Umbilical cord (tissue), 2 donors: ENCODE results near the gene ENAH. TPM values are rescaled to one million over a fixed set of nuclear protein-coding genes. Genes with fewer than 3 reads are reported as not detected.
A peak's percentile ranks its signal among the peaks of the same experiment; 100 is the strongest.
"Not testable (repeated sequence)": the region's sequence is repeated elsewhere in the genome, so short reads cannot be mapped to it uniquely, and the experiment has no call there.

Experiments used
- DNase-seq: peaks from one replicate; pipeline ENCODE4 v3.0.0-alpha.2; 2015; ENCODE audit warnings: low spot score
- total RNA-seq: library from RNA; depleted of rRNA; stranded (reverse); fragments of >200 nt; gene quantifications from one replicate; pipeline ENCODE4 v1.2.3, GENCODE V29; 2014; ENCODE audit warnings: low replicate concordance; ENCODE audit not compliant: insufficient read depth

ENAH gene
- total RNA-seq, 1 donor from 2014 or later = 279 TPM

DNA sequence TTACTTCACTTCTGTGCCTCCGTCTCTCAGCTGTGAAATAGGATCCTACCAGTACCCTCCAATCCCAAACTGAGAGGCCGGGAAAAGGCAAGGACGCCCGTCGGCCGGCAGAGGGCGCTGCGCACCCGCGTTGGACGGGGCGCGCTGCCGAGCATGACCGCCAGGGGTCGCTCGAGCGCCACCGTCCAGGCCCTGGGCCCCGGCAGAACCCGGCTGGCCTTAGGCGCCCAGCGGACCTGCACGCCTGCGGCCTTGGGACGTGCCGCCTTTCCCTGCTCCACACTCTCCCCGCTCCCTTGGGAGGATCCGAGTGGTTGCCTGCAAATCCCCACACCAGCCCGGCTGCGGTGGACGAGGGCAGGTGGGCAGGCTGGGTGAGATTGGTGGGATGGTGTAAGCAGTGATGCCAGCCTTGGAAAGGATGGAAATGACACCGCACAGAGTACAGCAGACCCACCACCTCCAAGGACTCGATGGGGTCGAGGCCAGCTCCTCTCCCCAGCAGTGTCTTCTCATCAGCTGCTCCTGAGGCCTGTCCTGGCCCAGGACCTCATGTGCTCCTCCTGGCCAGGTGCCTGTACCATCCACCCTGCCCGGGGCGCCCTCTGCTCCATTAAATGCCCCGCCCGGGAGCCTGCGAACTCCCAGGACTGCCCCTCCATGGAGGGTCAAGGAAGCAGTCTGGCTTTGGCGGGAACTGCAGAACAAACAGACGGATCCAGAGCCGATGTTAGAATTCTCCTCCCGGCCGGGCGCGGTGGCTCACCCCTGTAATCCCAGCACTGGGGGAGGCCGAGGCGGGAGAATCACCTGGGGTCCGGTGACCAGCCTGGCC lies 177.7 kb downstream of the ENAH start:
- peak; percentile 60 for DNase-seq

- DNase-seq = no peak
These were observed 178.4 kb downstream of the ENAH start for GRCh38 chr1:225474439-225474985.

- not testable (repeated sequence) for DNase-seq
These were observed 179.1 kb downstream of the ENAH start for GRCh38 chr1:225473676-225474438.

- not testable (repeated sequence) for DNase-seq
These were observed 179.7 kb downstream of the ENAH start for GRCh38 chr1:225473266-225473665.

- no peak for DNase-seq
These were observed 181.2 kb downstream of the ENAH start for GRCh38 chr1:225471453-225472301.

- DNase-seq = no peak
These were observed 181.8 kb downstream of the ENAH start for GRCh38 chr1:225471109-225471452.

DNA sequence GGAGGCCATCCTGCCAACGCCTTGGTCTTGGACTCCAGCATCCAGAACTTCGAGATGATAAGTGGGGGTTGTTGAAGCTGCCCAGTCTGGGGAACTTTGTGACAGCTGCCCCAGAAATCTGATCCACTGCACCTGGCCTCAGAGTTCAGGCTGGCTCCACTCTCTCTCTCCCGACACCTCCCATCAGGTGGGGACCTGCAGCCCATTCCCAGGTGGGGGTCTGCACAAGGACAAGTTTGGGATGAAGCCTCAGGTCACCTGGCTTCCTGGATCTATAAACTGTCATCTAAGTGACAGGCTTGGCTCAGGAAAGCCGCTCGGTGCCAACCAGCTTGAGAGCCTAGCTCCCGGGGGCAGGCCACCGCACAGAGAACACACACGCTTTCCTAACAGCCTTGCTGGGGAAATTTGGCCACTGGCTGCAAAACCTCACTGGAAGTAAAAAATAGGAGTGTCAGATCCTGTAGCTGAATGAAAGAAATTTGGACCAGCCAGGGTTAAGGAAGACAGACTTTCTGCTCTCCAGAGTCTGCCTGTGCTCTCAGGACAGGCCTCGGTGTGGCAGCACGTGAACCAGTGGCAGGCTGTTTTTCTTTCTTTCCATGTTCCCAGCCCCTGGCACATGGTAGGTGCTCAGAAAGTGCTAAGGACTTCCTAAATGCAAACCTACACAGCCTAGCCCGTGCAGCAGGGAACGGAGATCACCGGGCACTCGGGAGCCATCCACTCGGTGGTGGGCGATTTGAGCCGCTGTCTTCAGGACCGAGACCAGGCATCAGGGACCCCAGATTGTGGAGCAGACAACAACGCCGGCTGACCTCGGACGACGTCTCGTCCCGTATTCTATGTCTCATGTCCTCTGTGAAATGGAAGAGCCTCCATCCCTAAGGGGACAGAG lies 182.5 kb downstream of the ENAH start:
- DNase-seq = no peak

DNA sequence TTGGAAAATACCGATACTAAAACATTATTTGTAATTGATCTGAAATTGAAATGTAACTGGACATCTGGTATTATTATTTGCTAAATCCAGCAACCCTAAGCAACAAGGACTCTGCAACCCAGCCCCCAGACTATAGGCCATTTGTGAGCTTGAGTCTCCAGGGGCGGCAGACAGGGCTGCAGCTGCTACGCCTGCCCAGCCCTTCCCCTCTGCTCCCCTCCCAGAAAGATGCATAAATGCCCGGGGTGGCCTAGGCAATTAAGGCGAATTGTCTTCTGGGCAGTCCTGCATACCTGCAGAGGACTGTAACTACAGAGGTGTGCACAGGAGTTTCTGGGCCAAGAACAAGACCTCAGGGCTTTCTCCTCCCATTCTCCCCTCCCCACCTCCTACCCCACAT lies 183.9 kb downstream of the ENAH start:
- no peak for DNase-seq

DNA sequence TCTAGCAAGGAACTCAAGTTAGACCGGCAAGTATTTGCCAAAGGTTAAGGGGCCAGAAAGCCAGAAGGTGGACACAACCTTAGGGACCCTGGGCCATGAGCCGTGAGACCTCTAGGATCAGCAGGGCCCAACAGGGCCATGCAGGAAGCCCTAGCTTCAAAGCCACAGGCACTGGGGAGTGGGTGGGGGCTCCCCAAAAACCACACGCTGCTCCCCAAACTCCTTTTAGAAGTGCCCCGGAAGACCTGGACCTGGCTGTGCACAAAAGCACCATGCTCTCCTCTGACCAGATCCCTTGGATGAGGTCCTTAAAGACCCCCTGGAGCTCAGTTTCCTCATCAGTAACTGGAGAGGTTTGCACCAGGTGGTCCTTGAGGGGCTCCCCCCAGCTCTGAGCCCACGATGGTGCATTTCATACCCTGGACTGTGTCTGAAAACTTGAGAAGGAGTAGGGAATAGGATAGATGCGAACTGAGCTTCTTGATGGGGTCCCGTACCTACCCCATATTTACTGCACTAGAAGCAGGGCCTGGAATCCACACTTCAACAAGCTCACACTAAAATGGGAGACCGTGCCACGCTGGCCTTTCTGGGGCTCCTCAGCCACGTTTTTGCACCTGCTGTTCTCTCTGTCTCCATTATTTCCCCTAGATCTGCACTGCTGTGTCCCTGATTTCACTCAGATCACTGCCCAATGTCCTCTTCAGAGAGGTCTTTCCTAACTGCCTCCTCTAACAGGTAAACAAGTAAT lies 184.5 kb downstream of the ENAH start:
- DNase-seq = no peak

DNA sequence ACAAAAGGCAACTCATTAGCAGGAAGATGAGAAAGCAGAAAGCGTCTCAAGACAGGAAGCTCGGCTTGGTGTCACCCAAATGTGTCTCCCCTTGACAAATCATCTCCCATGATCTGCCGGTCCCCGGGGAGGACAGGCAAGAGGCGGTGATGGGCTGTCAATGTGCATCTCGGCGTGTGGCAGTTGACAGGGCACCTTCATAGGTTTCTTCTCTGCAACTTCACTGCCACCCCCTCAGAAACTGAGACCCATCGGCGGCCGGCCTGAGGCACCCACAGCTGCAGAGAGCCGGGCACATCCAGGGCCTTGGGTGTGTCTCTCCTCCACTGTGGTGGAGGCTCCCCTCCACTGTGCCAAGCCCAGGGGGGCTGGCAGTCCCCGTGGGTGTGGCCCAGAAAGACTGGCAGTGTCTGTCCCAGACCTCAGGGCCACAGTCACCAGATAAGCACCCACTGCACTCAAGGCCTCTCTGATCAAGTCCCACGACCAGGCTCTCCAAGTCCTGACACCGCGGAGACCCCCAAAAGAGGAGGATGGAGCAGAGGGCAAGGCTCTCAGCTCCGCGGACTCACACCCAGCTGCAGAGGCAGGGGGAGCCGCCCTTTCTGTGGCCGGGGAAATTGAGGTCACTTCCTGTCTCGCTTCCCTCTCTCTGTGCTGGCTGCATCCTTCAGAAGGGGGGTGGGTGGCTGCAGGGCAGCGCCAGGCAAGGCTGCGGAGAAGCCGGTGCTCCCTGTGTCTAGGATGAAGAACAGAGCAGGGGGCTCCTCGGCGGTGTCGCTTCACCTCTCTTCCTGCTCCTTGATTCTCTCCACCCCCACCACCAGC lies 185.5 kb downstream of the ENAH start:
- peak; percentile 59 for DNase-seq

DNA sequence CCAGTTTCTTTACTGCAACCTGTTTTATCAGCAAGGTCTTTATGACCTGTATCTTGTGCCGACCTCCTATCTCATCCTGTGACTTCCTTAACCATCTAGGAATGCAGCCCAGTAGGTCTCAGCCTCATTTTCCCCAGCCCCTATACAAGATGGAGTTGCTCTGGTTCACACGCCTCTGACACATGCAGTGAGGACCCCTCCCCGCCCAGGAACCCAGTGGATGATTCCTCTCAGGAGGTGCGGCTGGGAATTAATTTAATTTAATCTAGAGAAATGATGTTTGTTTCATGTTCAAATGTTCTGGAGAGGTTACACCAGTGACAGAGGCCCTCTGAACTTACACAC lies 186.1 kb downstream of the ENAH start:
- DNase-seq = no peak

DNA sequence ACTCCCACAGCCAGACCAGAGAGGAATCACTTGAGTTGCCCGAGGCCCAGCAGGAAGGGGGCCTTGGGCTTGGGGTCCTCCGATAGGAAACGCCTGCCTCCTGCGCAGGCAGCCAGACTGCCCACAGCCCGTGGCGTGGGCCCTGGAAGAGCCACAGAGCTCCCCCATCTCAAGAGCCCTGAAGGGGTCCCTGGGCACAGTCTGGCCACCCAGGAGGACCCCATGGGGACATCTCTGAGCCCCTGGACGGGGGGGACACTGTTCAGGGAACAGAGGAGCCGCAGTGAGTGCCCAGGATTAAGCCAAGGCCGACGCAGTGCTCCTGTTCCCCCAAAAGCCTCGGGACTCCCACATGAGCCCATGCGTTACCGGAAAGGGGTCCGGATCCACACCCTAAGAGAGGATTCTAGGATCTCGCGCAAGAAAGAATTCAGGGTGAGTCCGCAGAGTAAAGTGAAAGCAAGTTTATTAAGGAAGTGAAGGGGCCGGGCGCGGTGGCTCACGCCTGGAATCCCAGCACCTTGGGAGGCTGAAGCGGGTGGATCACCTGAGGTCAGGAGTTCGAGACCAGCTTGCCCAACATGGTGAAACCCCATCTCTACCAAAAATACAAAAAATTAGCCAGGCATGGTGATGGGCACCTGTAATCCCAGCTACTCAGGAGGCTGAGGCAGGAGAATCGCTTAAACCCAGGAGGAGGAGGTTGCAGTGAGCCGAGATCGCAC lies 187.0 kb downstream of the ENAH start:
- no peak for DNase-seq

GRCh38 chr1:225464851-225465792 lies 187.8 kb downstream of the ENAH start:
- DNase-seq = peak; percentile 35

GRCh38 chr1:225462714-225463574 lies 190.0 kb downstream of the ENAH start:
- DNase-seq = no peak

GRCh38 chr1:225462429-225462713 lies 190.6 kb downstream of the ENAH start:
- no peak for DNase-seq
